Activated T-helper 2 cell treated with anti-CD3 and anti-CD28 coated beads, Interferon-gamma antibody, Interleukin-2, Interleukin-4, amounts not matched to agents 10 μg/mL and 5 μg/mL and 100 μg/mL, durations not matched to agents 14 hours and 24 hours and 36 hours (primary cell): ENCODE data around the gene SLC35B2. TPM values are rescaled to one million over a fixed set of nuclear protein-coding genes. Genes with fewer than 3 reads are reported as not detected.
"Not testable (repeated sequence)": the region's sequence is repeated elsewhere in the genome, so short reads cannot be mapped to it uniquely, and the experiment has no call there.

Experiments
- DNase-seq: peaks from one replicate; pipeline ENCODE4 v3.0.0; 2021; ENCODE audit warnings: low spot score
- H3K27ac Mint-ChIP-seq: one replicate; pipeline ENCODE4 v1.8.0; 2021; ENCODE audit warnings: mixed read lengths
- H3K27me3 Mint-ChIP-seq: one replicate; pipeline ENCODE4 v1.8.0; 2021; ENCODE audit warnings: low read depth, mixed read lengths
- H3K36me3 Mint-ChIP-seq: one replicate; pipeline ENCODE4 v1.8.0; 2021; ENCODE audit warnings: low read depth, mixed read lengths
- H3K4me1 Mint-ChIP-seq: one replicate; pipeline ENCODE4 v1.8.0; 2021; ENCODE audit warnings: low read depth, mixed read lengths
- H3K4me3 Mint-ChIP-seq: one replicate; pipeline ENCODE4 v1.8.0; 2021; ENCODE audit warnings: low read depth, mild to moderate bottlenecking, moderate library complexity, mixed read lengths
- H3K9me3 Mint-ChIP-seq: one replicate; pipeline ENCODE4 v1.8.0; 2021; ENCODE audit warnings: mixed read lengths
- intact Hi-C: fragments of 100-400 bp; cut with micrococcal nuclease; formaldehyde crosslinking; loops from one replicate; pipeline ENCODE4 v1.15.1; 2023
- total RNA-seq: library from RNA; stranded (reverse); gene quantifications from 2 replicates; pipeline ENCODE4 v1.2.3, GENCODE V29; 2022

Gene SLC35B2
- total RNA-seq, 1 donor from 2014 or later, result 29.6 TPM

DNA sequence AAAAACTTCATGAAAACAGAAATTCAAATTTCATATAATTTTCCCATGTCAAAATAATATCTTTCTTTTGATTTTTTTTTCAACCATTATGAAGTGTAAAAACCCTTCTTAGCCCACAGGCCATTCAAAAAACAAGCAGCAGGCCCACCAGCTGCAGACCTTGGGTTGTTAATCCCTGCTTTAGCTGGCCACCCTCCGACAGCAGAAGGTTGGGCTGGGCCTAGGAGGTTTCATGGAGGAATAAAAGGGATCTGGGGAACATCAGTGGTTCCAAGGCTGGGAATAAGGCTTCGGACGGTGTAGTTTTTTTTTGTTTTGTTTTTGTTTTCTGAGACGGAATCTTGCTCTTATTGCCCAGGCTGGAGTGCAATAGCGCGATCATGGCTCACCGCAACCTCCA, 14.0 kb downstream of the SLC35B2 start:
- no peak for DNase-seq
- H3K36me3 Mint-ChIP-seq, result peaks cover 16% of the 10 kb centered on the region
- intact Hi-C loops, result no loop called here
- no peak overlapping the region for H3K4me3 Mint-ChIP-seq
- H3K9me3 Mint-ChIP-seq, result no peaks in the 10 kb centered on the region
- no peak overlapping the region for H3K27ac Mint-ChIP-seq
- H3K27me3 Mint-ChIP-seq, result peaks cover 3% of the 10 kb centered on the region
- H3K4me1 Mint-ChIP-seq, result peaks cover 28% of the 10 kb centered on the region

- H3K27ac Mint-ChIP-seq, result peak overlapping the region; percentile 89
- no peaks in the 10 kb centered on the region for H3K27me3 Mint-ChIP-seq
Observed at GRCh38 chr6:44238687-44239350, 18.5 kb downstream of the SLC35B2 start.

GRCh38 chr6:44237813-44238433, 19.4 kb downstream of the SLC35B2 start:
- Mint-ChIP-seq H3K27ac (peak overlapping the region; percentile 89), H3K4me1 (peaks cover 48% of the 10 kb centered on the region), H3K27me3 (no peaks in the 10 kb centered on the region), H3K36me3 (peaks cover 38% of the 10 kb centered on the region), H3K9me3 (no peaks in the 10 kb centered on the region), H3K4me3 (peak overlapping the region; percentile 83)
- intact Hi-C loops, result loop anchor here (1.0 to 10.0 kb wide), 7 partner anchors 9 to 143 kb away; partner anchors contain the start of gene HSP90AB1
- peak; percentile 78 for DNase-seq

More at GRCh38 chr6:44238687-44239350, 18.5 kb downstream of the SLC35B2 start:
- Mint-ChIP-seq H3K4me1 (peaks cover 42% of the 10 kb centered on the region), H3K36me3 (peaks cover 29% of the 10 kb centered on the region), H3K9me3 (no peaks in the 10 kb centered on the region), H3K4me3 (peak overlapping the region; percentile 62)
- intact Hi-C loops, result loop anchor here (1.0 to 10.0 kb wide), 6 partner anchors 8 to 144 kb away; partner anchors contain the start of gene HSP90AB1
- no peak for DNase-seq

GRCh38 chr6:44237021-44237812, 20.1 kb downstream of the SLC35B2 start:
- Mint-ChIP-seq H3K4me1 (peaks cover 48% of the 10 kb centered on the region), H3K27me3 (no peaks in the 10 kb centered on the region), H3K9me3 (no peaks in the 10 kb centered on the region), H3K27ac (peak overlapping the region; percentile 89), H3K4me3 (peak overlapping the region; percentile 83), H3K36me3 (peaks cover 45% of the 10 kb centered on the region)
- peak; percentile 64 for DNase-seq
- intact Hi-C loops, result loop anchor here (1.0 to 10.0 kb wide), 2 partner anchors 76 to 142 kb away; no protein-coding TSS in a partner anchor

GRCh38 chr6:44235891-44236516, 21.3 kb downstream of the SLC35B2 start:
- Mint-ChIP-seq H3K9me3 (no peaks in the 10 kb centered on the region), H3K27ac (peak overlapping the region; percentile 46), H3K27me3 (no peaks in the 10 kb centered on the region), H3K36me3 (peaks cover 55% of the 10 kb centered on the region), H3K4me3 (no peak overlapping the region), H3K4me1 (peaks cover 44% of the 10 kb centered on the region)
- intact Hi-C loops, result loop anchor here (10.0 kb wide), 1 partner anchor 141 kb away; no protein-coding TSS in a partner anchor
- no peak for DNase-seq

- intact Hi-C loops, result loop anchor here (10.0 kb wide), 1 partner anchor 140 kb away; no protein-coding TSS in a partner anchor
- peak overlapping the region; percentile 11 for H3K27ac Mint-ChIP-seq
- DNase-seq, result no peak
- peaks cover 44% of the 10 kb centered on the region for H3K4me1 Mint-ChIP-seq
- no peaks in the 10 kb centered on the region for H3K9me3 Mint-ChIP-seq
- no peaks in the 10 kb centered on the region for H3K27me3 Mint-ChIP-seq
- H3K4me3 Mint-ChIP-seq, result peak overlapping the region; percentile 37
- peaks cover 62% of the 10 kb centered on the region for H3K36me3 Mint-ChIP-seq
Observed at GRCh38 chr6:44235269-44235668, 22.1 kb downstream of the SLC35B2 start.

GRCh38 chr6:44234101-44235025, 23.0 kb downstream of the SLC35B2 start:
- H3K4me1 Mint-ChIP-seq, result peaks cover 43% of the 10 kb centered on the region

GRCh38 chr6:44233567-44234100, 23.7 kb downstream of the SLC35B2 start:
- no peak for DNase-seq
- H3K36me3 Mint-ChIP-seq, result peaks cover 76% of the 10 kb centered on the region
- no peak overlapping the region for H3K4me3 Mint-ChIP-seq
- intact Hi-C loops, result loop anchor here (1.0 to 10.0 kb wide), 2 partner anchors 9 to 139 kb away; no protein-coding TSS in a partner anchor
- peaks cover 35% of the 10 kb centered on the region for H3K4me1 Mint-ChIP-seq
- H3K27ac Mint-ChIP-seq, result peak overlapping the region; percentile 5
- no peaks in the 10 kb centered on the region for H3K27me3 Mint-ChIP-seq
- no peaks in the 10 kb centered on the region for H3K9me3 Mint-ChIP-seq

More at GRCh38 chr6:44234101-44235025, 23.0 kb downstream of the SLC35B2 start:
- Mint-ChIP-seq H3K36me3 (peaks cover 69% of the 10 kb centered on the region), H3K9me3 (no peaks in the 10 kb centered on the region), H3K4me3 (no peak overlapping the region), H3K27me3 (no peaks in the 10 kb centered on the region), H3K27ac (no peak overlapping the region)
- DNase-seq, result no peak
- intact Hi-C loops, result loop anchor here (10.0 kb wide), 1 partner anchor 140 kb away; no protein-coding TSS in a partner anchor

DNA sequence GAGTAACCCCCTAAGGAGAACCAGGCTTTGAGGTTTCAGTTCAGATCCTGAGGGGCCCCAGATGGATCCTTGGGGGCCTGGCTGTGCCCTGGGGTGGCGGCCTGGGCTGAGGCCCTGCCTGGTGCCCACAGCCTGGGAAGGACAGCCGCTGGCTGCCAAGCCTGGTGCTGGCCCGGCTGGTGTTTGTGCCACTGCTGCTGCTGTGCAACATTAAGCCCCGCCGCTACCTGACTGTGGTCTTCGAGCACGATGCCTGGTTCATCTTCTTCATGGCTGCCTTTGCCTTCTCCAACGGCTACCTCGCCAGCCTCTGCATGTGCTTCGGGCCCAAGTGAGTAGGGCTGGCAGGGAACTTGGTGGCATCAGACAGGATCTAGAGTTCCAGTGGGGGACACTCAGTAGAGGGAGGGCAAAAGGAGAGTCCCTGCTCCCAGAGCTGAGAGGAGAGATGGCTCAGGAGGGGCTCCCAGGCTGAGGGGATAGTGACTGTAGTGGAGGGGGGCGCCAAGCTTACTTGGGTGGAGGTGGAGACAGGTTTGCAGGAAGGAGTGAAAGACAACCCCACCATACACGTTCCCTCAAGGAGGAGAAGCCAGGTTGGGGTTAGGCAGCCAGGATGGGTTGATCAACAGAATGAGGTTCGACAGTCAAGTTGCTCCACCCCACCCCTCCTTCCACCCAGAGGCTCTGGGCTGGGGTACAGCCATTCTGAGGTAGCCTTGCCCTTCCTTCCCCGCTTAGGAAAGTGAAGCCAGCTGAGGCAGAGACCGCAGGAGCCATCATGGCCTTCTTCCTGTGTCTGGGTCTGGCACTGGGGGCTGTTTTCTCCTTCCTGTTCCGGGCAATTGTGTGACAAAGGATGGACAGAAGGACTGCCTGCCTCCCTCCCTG, 24.4 kb downstream of the SLC35B2 start:
- Mint-ChIP-seq H3K4me3 (no peak overlapping the region), H3K27me3 (no peaks in the 10 kb centered on the region), H3K36me3 (peaks cover 81% of the 10 kb centered on the region), H3K4me1 (peaks cover 28% of the 10 kb centered on the region), H3K9me3 (no peaks in the 10 kb centered on the region), H3K27ac (peak overlapping the region; percentile 70)
- intact Hi-C loops, result loop anchor here (1.0 to 10.0 kb wide), 2 partner anchors 9 to 138 kb away; no protein-coding TSS in a partner anchor
- DNase-seq, result no peak

GRCh38 chr6:44231426-44231825, 25.9 kb downstream of the SLC35B2 start:
- intact Hi-C loops, result loop anchor here (10.0 kb wide), 1 partner anchor 137 kb away; no protein-coding TSS in a partner anchor
- not testable (repeated sequence) for H3K4me3 Mint-ChIP-seq, H3K27me3 Mint-ChIP-seq, H3K27ac Mint-ChIP-seq, DNase-seq, H3K9me3 Mint-ChIP-seq
- Mint-ChIP-seq H3K4me1 (peaks cover 18% of the 10 kb centered on the region), H3K36me3 (peaks cover 82% of the 10 kb centered on the region)
